ENCODE results near the gene STK4. TPM values are rescaled to one million over a fixed set of nuclear protein-coding genes. Genes with fewer than 3 reads are reported as not detected.

Gene STK4
- total RNA-seq = 10.0 TPM

DNA sequence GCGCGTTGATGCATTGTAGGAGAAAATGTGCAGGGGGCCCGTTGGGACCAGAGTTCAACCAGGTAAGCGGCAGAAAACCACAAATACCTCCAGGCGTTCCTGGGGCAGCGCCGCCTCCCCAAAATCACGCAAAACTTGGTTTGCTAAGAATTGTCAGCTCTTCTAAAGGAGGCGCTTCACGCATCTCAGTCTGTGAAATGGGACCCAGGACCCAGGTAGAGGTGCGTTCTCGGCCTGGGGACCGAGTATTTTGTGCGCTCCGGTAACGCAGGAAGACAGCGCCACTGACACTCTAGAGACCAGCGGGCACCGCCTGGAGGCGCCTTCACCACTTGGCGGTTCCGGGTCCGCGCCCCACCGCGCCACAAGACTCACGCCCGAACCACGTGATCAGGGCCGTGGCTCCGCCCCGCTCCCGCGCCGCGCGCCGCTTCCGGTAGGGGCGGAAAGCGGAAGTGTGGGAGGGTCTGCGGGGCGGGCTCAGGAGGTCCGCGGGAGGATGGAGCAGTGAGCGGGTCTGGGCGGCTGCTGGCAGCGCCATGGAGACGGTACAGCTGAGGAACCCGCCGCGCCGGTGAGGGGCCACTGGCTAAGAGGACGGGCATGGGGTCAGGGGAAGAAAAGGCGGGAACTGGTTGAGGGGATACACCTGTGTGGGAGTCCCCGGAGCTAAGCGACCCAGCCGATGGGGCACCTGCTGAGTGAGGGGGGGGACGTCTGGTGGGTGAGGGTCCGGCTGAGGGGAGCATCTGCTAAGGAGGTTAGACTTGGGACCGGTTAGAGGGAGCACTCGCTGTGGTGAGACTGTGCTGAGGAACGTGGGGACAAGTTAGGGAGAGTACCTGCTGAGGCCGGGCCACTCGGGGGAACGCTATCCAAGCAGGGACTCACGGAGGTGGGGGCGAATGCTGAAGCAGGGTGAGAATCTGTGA is at the start of gene STK4:
TSS of gene STK4 (plus strand) at position 483 of the 932 bp plus-strand sequence. CDS start at position 540, 57 bp downstream.
- ATAC-seq (peak; percentile 98), DNase-seq (ENCODE audit: low spot score) (peak; percentile 96)

DNA sequence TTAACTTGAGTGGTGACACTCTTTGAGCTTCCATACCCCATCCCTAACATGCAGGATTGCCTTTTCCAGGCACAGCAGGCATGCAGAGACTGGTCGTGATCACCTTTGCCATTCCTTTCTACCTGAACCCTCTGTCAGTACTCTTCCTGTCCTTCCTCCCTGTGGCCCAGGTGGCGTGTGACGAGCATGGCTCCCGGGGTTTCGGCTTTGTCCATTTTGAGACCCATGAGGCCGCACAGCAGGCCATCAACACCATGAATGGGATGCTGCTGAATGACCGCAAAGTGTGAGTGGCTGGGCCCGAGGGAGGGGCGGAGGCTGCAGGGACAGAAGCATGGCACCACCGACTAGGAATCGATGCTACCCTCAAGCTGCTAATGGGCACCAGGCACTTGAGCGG is 49.7 kb upstream of the STK4 start:
- DNase-seq (ENCODE audit: low spot score) (peak; percentile 33), ATAC-seq (no peak)

DNA sequence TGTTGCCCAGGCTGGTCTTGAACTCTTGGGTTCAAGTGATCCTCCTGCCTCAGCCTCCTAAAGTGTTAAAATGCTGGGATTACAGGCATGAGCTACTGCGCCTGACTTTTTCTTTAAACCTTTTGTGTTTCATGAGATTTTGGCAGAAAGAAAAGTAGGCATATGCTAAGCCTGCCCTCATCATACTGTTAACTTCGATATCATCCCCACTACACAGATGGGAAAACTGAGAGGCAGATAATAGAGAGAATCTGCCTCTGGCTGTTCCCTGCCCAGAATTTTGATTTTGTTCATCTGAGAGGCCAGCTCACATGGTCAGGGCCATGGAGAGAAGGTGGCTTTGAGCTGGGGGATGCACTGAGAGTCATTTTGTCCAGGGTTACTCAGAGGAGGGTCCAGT is 48.9 kb upstream of the STK4 start:
- DNase-seq (ENCODE audit: low spot score) = no peak
- ATAC-seq = no peak

DNA sequence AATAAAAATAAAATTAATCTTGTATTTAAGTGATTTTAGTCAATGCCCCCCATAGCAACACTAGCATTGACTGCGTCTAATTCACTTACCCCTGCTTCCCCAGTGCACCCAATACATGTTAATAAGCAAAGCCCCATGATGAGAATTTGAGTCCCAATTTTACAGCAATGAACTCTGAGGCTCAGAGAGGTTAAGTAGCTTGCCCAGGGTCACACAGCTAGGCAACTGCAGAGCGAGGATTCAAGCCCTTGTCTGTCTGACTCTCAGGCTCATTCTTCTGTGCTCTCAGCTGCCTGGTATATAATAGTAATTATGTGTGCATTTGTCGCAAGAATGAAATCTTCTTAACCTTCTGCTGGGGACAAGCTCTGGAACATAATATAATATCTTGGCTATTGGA is 48.0 kb upstream of the STK4 start:
- no peak for DNase-seq (ENCODE audit: low spot score)

GRCh38 chr20:44918761-44919160 is 47.6 kb upstream of the STK4 start:
- DNase-seq (ENCODE audit: low spot score) (peak; percentile 39), ATAC-seq (no peak)

More for the DNA sequence above, 48.0 kb upstream of the STK4 start:
- ATAC-seq = no peak

GRCh38 chr20:44921447-44921846 is 44.9 kb upstream of the STK4 start:
- ATAC-seq = no peak
- DNase-seq (ENCODE audit: low spot score) = no peak

DNA sequence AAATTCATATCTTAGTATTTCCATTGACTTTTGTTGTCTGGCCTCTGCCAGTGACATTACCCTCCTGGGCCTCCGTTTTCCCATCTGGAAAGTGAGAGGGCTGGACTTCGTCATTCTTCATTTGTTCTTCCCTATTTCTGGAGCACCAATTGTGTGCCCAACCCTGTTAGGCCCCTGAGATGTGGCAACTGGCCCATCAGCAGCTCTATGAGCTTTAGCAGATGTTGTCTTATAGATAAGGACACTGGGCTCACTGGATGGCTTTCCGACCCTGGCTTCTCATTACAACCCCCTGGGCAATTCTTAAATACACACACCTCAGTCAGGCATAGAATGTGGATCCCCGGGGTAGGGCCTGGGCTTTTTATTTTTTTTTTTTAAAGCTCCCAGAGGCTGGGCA is 41.8 kb upstream of the STK4 start:
- ATAC-seq (no peak), DNase-seq (ENCODE audit: low spot score) (no peak)

DNA sequence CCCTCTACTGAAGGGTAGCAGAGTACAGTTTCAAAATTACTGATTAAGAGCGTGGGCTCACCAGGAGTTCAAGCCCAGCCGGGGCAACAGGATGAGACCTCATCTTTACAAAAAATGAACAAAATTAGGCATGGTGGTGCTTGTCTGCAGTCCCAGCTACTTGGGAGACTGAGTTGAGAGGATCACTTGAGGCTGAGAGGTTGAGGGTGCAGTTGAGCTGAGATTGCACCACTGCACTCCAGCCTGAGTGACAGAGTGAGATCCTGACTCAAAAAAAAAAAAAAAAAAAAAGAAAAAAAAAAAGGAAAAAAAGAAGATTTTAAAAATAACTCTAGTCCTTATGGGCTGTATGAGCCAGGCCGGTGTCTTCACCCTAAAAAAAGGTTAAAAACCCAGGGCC is 37.7 kb upstream of the STK4 start:
- ATAC-seq (no peak), DNase-seq (ENCODE audit: low spot score) (no peak)

DNA sequence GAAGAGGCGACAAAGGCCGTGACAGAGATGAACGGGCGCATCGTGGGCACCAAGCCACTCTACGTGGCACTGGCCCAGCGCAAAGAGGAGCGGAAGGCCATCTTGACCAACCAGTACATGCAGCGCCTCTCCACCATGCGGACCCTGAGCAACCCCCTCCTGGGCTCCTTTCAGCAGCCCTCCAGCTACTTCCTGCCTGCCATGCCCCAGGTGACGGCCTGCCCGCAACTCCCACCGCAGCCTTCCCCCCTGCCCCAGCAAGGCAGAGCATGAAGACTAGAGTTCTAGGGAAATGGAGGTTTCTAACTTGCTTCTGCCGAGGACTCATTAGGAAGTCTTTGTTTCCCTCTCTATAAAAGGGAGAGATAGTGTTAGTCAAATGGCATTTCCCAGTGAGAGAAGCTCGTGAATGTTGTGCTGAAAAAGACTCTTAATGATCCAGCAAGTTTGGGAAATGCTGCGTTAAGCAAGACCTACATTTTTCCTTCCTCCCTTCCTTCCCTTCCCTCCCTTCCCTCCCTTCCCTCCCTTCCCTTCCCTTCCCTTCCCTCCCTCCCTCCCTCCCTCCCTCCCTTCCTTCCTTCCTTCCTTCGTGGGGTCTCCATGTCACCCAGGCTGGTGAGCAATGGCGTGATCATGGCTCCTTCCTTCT is 35.7 kb upstream of the STK4 start:
- DNase-seq (ENCODE audit: low spot score) (no peak), ATAC-seq (no peak)

DNA sequence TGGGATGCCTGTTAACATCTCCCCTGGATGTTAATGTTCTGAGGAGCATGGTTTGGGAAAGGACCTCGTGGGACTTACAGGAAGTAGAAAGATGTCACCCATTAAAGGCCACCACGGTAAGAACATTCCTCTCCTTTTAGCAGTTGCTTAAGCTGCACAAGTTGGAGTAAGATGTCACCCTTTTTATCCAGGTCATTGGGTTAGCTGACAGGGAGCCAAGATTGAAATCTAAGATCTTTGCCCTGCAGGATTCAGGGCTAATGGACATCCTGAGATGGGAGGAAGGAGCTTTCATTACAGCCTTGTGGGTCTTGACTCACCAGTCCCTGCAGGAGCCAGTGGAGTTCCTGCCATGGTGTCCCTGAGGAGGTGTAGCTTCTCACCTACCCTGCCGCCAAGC is 34.4 kb upstream of the STK4 start:
- DNase-seq (ENCODE audit: low spot score) (no peak), ATAC-seq (no peak)

DNA sequence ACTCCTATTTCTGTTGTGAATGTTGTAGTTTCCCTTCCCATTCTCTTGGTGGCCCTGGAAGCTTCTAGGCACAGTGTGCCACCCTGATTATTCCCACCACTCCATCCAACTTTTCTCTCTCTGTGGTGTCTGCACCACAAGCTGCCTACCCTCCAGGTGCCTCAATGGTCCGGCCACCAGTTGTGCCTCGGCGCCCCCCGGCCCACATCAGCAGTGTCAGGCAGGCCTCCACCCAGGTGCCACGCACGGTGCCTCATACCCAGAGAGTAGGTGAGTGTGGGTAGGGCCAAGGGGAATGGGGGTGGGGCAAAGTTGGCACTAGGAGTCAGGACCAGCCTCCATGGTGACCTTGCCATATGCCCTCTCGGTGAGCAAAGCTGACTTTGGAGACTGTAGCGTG is 33.4 kb upstream of the STK4 start:
- ATAC-seq (no peak), DNase-seq (ENCODE audit: low spot score) (no peak)

GRCh38 chr20:44936510-44936909 is 29.8 kb upstream of the STK4 start:
- ATAC-seq = no peak
- DNase-seq (ENCODE audit: low spot score) = no peak

- DNase-seq (ENCODE audit: low spot score) (no peak), ATAC-seq (no peak)
These were observed 27.7 kb upstream of the STK4 start for GRCh38 chr20:44938637-44939036.

DNA sequence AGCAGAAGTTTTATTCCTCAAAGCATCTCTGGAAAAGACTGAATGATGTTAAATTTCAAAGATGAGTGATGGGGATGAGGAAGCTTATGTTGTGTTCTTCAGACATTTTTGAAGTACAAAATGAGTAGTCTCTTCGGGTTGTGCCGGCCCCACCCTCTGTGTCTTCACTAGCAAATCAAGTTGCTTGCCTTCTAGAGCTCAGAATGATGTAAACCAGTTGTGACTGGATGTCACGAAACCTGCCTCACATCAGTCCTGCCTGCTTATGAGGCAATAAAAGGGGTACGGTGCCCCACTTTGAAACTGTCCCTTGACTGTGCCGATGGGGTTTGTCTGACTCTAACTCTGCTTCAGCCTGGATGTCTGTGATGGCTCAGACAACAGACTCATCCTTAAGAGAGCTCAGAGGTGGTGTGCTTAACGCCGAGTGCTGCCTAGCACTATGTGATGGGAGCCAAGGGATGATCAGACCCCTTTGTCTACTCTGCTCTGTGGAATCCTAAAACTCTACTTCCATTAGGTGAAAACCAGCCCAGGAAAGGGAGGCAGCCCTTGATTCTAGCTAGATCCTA is 25.1 kb upstream of the STK4 start:
- ATAC-seq (no peak), DNase-seq (ENCODE audit: low spot score) (no peak)

- no peak for DNase-seq (ENCODE audit: low spot score)
These were observed 23.9 kb upstream of the STK4 start for GRCh38 chr20:44942264-44942973.

GRCh38 chr20:44943828-44944227 is 22.5 kb upstream of the STK4 start:
- ATAC-seq (no peak), DNase-seq (ENCODE audit: low spot score) (no peak)

More at GRCh38 chr20:44942264-44942973, 23.9 kb upstream of the STK4 start:
- no peak for ATAC-seq

- no peak for ATAC-seq
- DNase-seq (ENCODE audit: low spot score) = no peak
These were observed 21.1 kb upstream of the STK4 start for GRCh38 chr20:44945261-44945660.

GRCh38 chr20:44946271-44946852 is 19.9 kb upstream of the STK4 start:
- peak; percentile 68 for DNase-seq (ENCODE audit: low spot score)
- peak; percentile 85 for ATAC-seq

DNA sequence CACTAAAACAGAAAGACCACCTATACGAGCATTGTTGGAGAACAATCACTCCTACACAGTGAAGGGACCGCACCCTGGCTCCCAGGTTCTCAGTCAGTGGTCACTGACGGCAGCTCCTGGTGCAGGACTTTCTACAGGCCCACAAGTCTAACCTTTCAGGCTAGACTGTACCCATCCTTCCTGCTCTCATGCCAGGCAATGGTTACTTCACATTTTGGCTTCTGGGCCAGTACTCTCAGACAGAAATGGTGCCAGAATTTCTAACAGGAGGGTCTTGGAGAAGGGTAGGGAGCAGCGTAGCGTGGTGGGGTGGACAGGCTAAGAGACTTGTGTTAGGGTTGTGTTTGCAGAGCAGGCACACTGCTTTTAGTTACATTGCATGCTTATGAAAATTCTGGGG is 18.2 kb upstream of the STK4 start:
- DNase-seq (ENCODE audit: low spot score) (no peak), ATAC-seq (no peak)

- ATAC-seq (no peak), DNase-seq (ENCODE audit: low spot score) (no peak)
These were observed 17.8 kb upstream of the STK4 start for GRCh38 chr20:44948513-44948912.

DNA sequence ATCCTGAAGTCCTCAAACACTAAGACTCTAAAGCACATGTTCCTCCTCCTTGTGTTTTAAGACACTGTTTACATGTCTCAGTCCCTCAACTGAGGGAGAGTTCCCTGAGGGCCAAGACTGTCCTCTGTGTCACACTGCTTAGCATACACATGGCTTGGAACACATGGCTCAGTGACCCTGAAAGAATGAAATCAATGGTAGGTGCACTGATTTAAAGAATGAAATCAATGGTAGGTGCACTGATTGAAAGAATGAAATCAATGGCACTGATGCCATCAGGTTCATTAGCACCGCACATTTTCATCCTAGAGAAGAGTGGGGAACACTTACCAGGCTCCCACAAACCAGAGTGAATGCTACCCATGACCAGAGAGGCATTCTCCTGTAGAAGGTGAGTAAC is 15.9 kb upstream of the STK4 start:
- DNase-seq (ENCODE audit: low spot score) (no peak), ATAC-seq (no peak)

All from left lobe of liver (tissue), 2 donors.